Parathyroid adenoma (tissue), 2 donors: Measurements from ENCODE around the gene MKRN2OS.

ENCODE experiments used
- H2AFZ ChIP-seq: fragments of 300-600 bp; sonication (generic); one replicate; pipeline ENCODE4 v1.7.0; 2017; ENCODE audit warnings: antibody characterized with exemption, mild to moderate bottlenecking
- H3K27ac ChIP-seq: fragments of 300-600 bp; sonication (generic); one replicate; pipeline ENCODE4 v1.7.0; 2017
- H3K27me3 ChIP-seq: fragments of 300-600 bp; sonication (generic); one replicate; pipeline ENCODE4 v1.7.0; 2017; ENCODE audit warnings: low read length; ENCODE audit not compliant: control insufficient read depth, insufficient read depth
- H3K36me3 ChIP-seq: fragments of 300-600 bp; sonication (generic); one replicate; pipeline ENCODE4 v1.7.0; 2017; ENCODE audit warnings: low read length; ENCODE audit not compliant: control insufficient read depth, insufficient read depth
- H3K4me1 ChIP-seq: fragments of 300-600 bp; sonication (generic); one replicate; pipeline ENCODE4 v1.7.0; 2017; ENCODE audit warnings: control low read depth
- H3K4me2 ChIP-seq: fragments of 300-600 bp; sonication (generic); one replicate; pipeline ENCODE4 v1.7.0; 2017; ENCODE audit warnings: low read length
- H3K4me3 ChIP-seq: fragments of 300-600 bp; sonication (generic); one replicate; pipeline ENCODE4 v1.7.0; 2017; ENCODE audit warnings: low read depth, low read length
- H3K79me2 ChIP-seq: fragments of 300-600 bp; sonication (generic); one replicate; pipeline ENCODE4 v1.7.0; 2017; ENCODE audit warnings: control low read depth
- H3K9ac ChIP-seq: fragments of 300-600 bp; sonication (generic); one replicate; pipeline ENCODE4 v1.7.0; 2017; ENCODE audit warnings: mild to moderate bottlenecking
- H3K9me3 ChIP-seq: fragments of 300-600 bp; sonication (generic); one replicate; pipeline ENCODE4 v1.7.0; 2017; ENCODE audit warnings: low read length; ENCODE audit not compliant: control insufficient read depth
- TF ChIP-seq, protein P1 (sequence below): fragments of 300-600 bp; sonication (generic); IDR thresholded peaks from one replicate; pipeline ENCODE4 v1.7.0; 2017; ENCODE audit warnings: antibody characterized with exemption, mild to moderate bottlenecking
- donor health status: primary hyperparathyroidism.

The MKRN2OS gene

GRCh38 chr3:12518261-12519028 is 26.9 kb downstream of the MKRN2OS start:
- no peaks in the 10 kb centered on the region for H3K4me1 ChIP-seq
- H3K36me3 ChIP-seq: no peaks in the 10 kb centered on the region
- H3K9ac ChIP-seq: no peak overlapping the region
- no peak overlapping the region for H3K27ac ChIP-seq
- no peak overlapping the region for H3K4me2 ChIP-seq
- no peak overlapping the region for H3K4me3 ChIP-seq
- no peaks in the 10 kb centered on the region for H3K79me2 ChIP-seq
- no peaks in the 10 kb centered on the region for H3K9me3 ChIP-seq
- H2AFZ ChIP-seq: no peak overlapping the region
- TF ChIP-seq, protein P1, sequence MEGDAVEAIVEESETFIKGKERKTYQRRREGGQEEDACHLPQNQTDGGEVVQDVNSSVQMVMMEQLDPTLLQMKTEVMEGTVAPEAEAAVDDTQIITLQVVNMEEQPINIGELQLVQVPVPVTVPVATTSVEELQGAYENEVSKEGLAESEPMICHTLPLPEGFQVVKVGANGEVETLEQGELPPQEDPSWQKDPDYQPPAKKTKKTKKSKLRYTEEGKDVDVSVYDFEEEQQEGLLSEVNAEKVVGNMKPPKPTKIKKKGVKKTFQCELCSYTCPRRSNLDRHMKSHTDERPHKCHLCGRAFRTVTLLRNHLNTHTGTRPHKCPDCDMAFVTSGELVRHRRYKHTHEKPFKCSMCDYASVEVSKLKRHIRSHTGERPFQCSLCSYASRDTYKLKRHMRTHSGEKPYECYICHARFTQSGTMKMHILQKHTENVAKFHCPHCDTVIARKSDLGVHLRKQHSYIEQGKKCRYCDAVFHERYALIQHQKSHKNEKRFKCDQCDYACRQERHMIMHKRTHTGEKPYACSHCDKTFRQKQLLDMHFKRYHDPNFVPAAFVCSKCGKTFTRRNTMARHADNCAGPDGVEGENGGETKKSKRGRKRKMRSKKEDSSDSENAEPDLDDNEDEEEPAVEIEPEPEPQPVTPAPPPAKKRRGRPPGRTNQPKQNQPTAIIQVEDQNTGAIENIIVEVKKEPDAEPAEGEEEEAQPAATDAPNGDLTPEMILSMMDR: no peak
- H3K27me3 ChIP-seq: no peaks in the 10 kb centered on the region

DNA sequence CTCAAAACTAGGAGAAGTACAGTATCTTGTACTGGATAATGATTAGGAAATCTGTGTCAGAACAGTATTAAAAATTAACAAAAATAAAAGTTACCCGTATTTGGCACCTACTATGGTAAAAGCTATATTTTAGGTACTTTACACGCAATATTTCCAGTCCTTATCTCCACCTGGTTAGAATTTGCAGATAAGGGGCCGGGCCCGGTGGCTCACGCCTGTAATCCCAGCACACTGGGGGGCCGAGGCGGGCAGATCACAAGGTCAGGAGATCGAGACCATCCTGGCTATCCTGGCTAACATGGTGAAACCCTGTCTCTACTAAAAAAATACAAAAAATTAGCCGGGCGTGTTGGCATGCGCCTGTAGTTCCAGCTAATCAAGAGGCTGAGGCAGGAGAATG is 28.4 kb downstream of the MKRN2OS start:
- Histone ChIP-seq H3K27ac (no peak overlapping the region), H2AFZ (no peak overlapping the region), H3K27me3 (no peaks in the 10 kb centered on the region), H3K9ac (no peak overlapping the region), H3K4me3 (no peak overlapping the region), H3K36me3 (no peaks in the 10 kb centered on the region), H3K79me2 (no peaks in the 10 kb centered on the region), H3K9me3 (no peaks in the 10 kb centered on the region), H3K4me2 (no peak overlapping the region), H3K4me1 (no peaks in the 10 kb centered on the region)
- TF ChIP-seq, protein P1: no peak

DNA sequence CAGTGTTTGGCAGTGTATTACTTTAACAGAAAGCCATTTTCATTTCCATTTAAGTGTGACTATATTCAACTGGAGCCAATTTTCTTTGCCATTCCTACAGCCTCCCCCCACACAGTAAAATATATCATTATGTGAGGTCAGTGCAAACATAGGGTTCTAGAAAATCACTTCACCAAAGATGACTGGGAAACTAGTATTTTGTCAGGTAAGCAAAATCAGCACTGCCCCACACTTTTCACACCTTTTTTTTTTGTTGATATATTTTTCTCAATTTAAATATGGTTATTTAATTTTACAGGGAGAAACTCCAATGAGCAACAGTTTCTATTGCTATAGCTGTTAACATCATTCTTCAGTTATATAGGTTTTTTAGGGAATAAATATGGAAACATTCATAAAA is 29.7 kb downstream of the MKRN2OS start:
- Histone ChIP-seq H3K4me2 (no peak overlapping the region), H3K4me1 (no peaks in the 10 kb centered on the region), H3K4me3 (no peak overlapping the region), H3K9ac (no peak overlapping the region), H3K27ac (no peak overlapping the region), H3K36me3 (no peaks in the 10 kb centered on the region), H3K9me3 (no peaks in the 10 kb centered on the region), H3K27me3 (no peaks in the 10 kb centered on the region), H2AFZ (no peak overlapping the region), H3K79me2 (no peaks in the 10 kb centered on the region)
- TF ChIP-seq, protein P1: no peak

GRCh38 chr3:12513694-12514446 is 31.4 kb downstream of the MKRN2OS start:
- TF ChIP-seq, protein P1: no peak
- H3K27me3 ChIP-seq: no peaks in the 10 kb centered on the region
- H3K9me3 ChIP-seq: no peaks in the 10 kb centered on the region
- H2AFZ ChIP-seq: no peak overlapping the region
- H3K36me3 ChIP-seq: no peaks in the 10 kb centered on the region
- H3K4me2 ChIP-seq: no peak overlapping the region
- no peak overlapping the region for H3K9ac ChIP-seq
- H3K4me3 ChIP-seq: no peak overlapping the region
- peaks cover 2% of the 10 kb centered on the region for H3K79me2 ChIP-seq
- no peak overlapping the region for H3K27ac ChIP-seq
- no peaks in the 10 kb centered on the region for H3K4me1 ChIP-seq
